OCI-LY7 (cell line): ENCODE measurements around the gene ARHGAP42. TPM values are rescaled to one million over a fixed set of nuclear protein-coding genes. Genes with fewer than 3 reads are reported as not detected.

Experiments used
- BruUV-seq: library from RNA; stranded (reverse); fragments of 400-500 nt; replicated peaks from 2 replicates; lab custom pipeline; 2021; lab: Mats Ljungman, UMichigan
- CTCF ChIA-PET: fragments of 300-600 bp; sonication (Branson Sonifier 250); formaldehyde crosslinking; loops from one replicate; lab custom pipeline; 2022; ENCODE audit warnings: antibody characterized with exemption; ENCODE audit not compliant: unreplicated experiment; lab: Charles Lee
- POLR2A ChIA-PET: fragments of 300-600 bp; sonication (Branson Sonifier 250); formaldehyde crosslinking; loops from one replicate; lab custom pipeline; 2022; ENCODE audit warnings: antibody characterized with exemption; lab: Charles Lee
- DNase-seq: peaks from one replicate; pipeline ENCODE4 v3.0.0-alpha.2; 2015; ENCODE audit warnings: low spot score
- H2AFZ ChIP-seq: fragments of 200-600 bp; sonication (generic), shearing (Covaris generic); 2 replicates; pipeline ENCODE4 v1.6.1; 2014; ENCODE audit warnings: mild to moderate bottlenecking, antibody characterized with exemption, low read length, moderate library complexity
- H3K27ac ChIP-seq: fragments of 200-600 bp; sonication (generic); 2 replicates; pipeline ENCODE4 v1.5.1; 2014; ENCODE audit warnings: mixed run types, low read depth, mild to moderate bottlenecking, moderate library complexity, low read length, inconsistent platforms; ENCODE audit not compliant: poor library complexity, severe bottlenecking
- H3K36me3 ChIP-seq: fragments of 200-600 bp; sonication (generic); 2 replicates; pipeline ENCODE4 v1.6.1; 2014; ENCODE audit warnings: mild to moderate bottlenecking, antibody characterized with exemption, low read length, moderate library complexity, mixed read lengths; ENCODE audit not compliant: insufficient read depth
- H3K4me1 ChIP-seq: fragments of 200-600 bp; sonication (generic); 2 replicates; pipeline ENCODE4 v1.5.1; 2014; ENCODE audit warnings: mild to moderate bottlenecking, low read length; ENCODE audit not compliant: insufficient read depth, poor library complexity, severe bottlenecking
- H3K4me2 ChIP-seq: fragments of 200-600 bp; sonication (generic); 2 replicates; pipeline ENCODE4 v1.6.1; 2014; ENCODE audit warnings: mild to moderate bottlenecking, low read length
- H3K4me3 ChIP-seq: fragments of 200-600 bp; sonication (generic); 2 replicates; pipeline ENCODE4 v1.5.1; 2014; ENCODE audit warnings: mild to moderate bottlenecking, low read depth, low read length; ENCODE audit not compliant: poor library complexity, severe bottlenecking
- H3K79me2 ChIP-seq: fragments of 200-600 bp; sonication (generic); 2 replicates; pipeline ENCODE4 v1.6.1; 2016; ENCODE audit warnings: low read depth, mild to moderate bottlenecking, low read length, moderate library complexity, mixed read lengths; ENCODE audit not compliant: insufficient read depth
- H3K9me2 ChIP-seq: fragments of 200-600 bp; sonication (generic); 2 replicates; pipeline ENCODE4 v1.6.1; 2016; ENCODE audit warnings: mild to moderate bottlenecking, low read length, mixed read lengths; ENCODE audit not compliant: insufficient read depth
- H3K9me3 ChIP-seq: fragments of 200-600 bp; sonication (generic); 2 replicates; pipeline ENCODE4 v1.6.1; 2014; ENCODE audit warnings: mild to moderate bottlenecking, mixed run types, low read length, mixed read lengths
- H4K20me1 ChIP-seq: fragments of 200-600 bp; sonication (generic); 2 replicates; pipeline ENCODE4 v1.6.1; 2014; ENCODE audit warnings: mild to moderate bottlenecking, antibody characterized with exemption, low read length, moderate library complexity, mixed read lengths; ENCODE audit not compliant: insufficient read depth
- CTCF ChIP-seq: fragments of 200-600 bp; sonication (generic); conservative IDR thresholded peaks from 2 replicates; pipeline ENCODE4 v1.5.1; 2014; ENCODE audit warnings: mild to moderate bottlenecking, antibody characterized with exemption, low read length, moderate library complexity, mixed read lengths
- EZH2phosphoT487 ChIP-seq: fragments of 200-600 bp; sonication (generic); IDR thresholded peaks from 2 replicates; pipeline ENCODE4 v1.6.1; 2018; ENCODE audit warnings: low read depth, borderline replicate concordance, mild to moderate bottlenecking, mixed run types, antibody characterized with exemption, low read length, moderate library complexity, mixed read lengths
- intact Hi-C: fragments of 100-400 bp; cut with micrococcal nuclease; formaldehyde crosslinking; loops from one replicate; pipeline ENCODE4 v1.10.0; 2022; ENCODE audit not compliant: unreplicated experiment
- total RNA-seq, 2 experiments: library from RNA; depleted of rRNA in 1 of 2; stranded (reverse); fragments of >200 nt in 1 of 2; shearing (Covaris generic) in 1 of 2; gene quantifications; 2 replicates each; pipeline ENCODE4 v1.2.3, GENCODE V29; 2014 to 2022

The ARHGAP42 gene
- total RNA-seq, 2 experiments from 2014 or later, result not detected

- H3K79me2 ChIP-seq, result no peaks in the 10 kb centered on the region
- no peak overlapping the region for H3K4me3 ChIP-seq
- H3K4me2 ChIP-seq, result no peak overlapping the region
- H3K4me1 ChIP-seq, result no peaks in the 10 kb centered on the region
- H3K36me3 ChIP-seq, result no peaks in the 10 kb centered on the region
- no peaks in the 10 kb centered on the region for H3K9me3 ChIP-seq
- intact Hi-C loops, result no loop called here
- no TSS peak for BruUV-seq
- ChIA-PET CTCF (no interaction called here), POLR2A (interaction anchor here (0.6 to 1.2 kb wide), 2 partner anchors 22 to 189 kb away, joined by 3 read pairs; no protein-coding TSS in a partner anchor)
- no peaks in the 10 kb centered on the region for H3K9me2 ChIP-seq
- no peak overlapping the region for H2AFZ ChIP-seq
- H4K20me1 ChIP-seq, result no peaks in the 10 kb centered on the region
- DNase-seq, result no peak
- no peak overlapping the region for H3K27ac ChIP-seq
- TF ChIP-seq CTCF (no peak), EZH2phosphoT487 (no peak)
These were observed 252.5 kb downstream of the ARHGAP42 start for GRCh38 chr11:100939571-100939970.

GRCh38 chr11:100940111-100940510 is 253.0 kb downstream of the ARHGAP42 start:
- TF ChIP-seq CTCF (no peak), EZH2phosphoT487 (no peak)
- no TSS peak for BruUV-seq
- no peak for DNase-seq
- no peak overlapping the region for H3K27ac ChIP-seq
- no peaks in the 10 kb centered on the region for H3K4me1 ChIP-seq
- no peak overlapping the region for H2AFZ ChIP-seq
- H4K20me1 ChIP-seq, result no peaks in the 10 kb centered on the region
- ChIA-PET POLR2A (interaction anchor here (1.2 kb wide), 1 partner anchor 22 kb away, joined by 3 read pairs; no protein-coding TSS in a partner anchor), CTCF (no interaction called here)
- intact Hi-C loops, result no loop called here
- H3K4me3 ChIP-seq, result no peak overlapping the region
- no peaks in the 10 kb centered on the region for H3K9me2 ChIP-seq
- H3K36me3 ChIP-seq, result no peaks in the 10 kb centered on the region
- no peaks in the 10 kb centered on the region for H3K79me2 ChIP-seq
- H3K4me2 ChIP-seq, result no peak overlapping the region
- no peaks in the 10 kb centered on the region for H3K9me3 ChIP-seq

GRCh38 chr11:100941033-100941432 is 253.9 kb downstream of the ARHGAP42 start:
- Histone ChIP-seq H3K4me1 (no peaks in the 10 kb centered on the region), H3K27ac (no peak overlapping the region), H3K4me3 (no peak overlapping the region), H2AFZ (no peak overlapping the region), H3K4me2 (no peak overlapping the region), H3K9me3 (no peaks in the 10 kb centered on the region), H4K20me1 (no peaks in the 10 kb centered on the region), H3K79me2 (no peaks in the 10 kb centered on the region), H3K9me2 (no peaks in the 10 kb centered on the region), H3K36me3 (no peaks in the 10 kb centered on the region)
- TF ChIP-seq CTCF (no peak), EZH2phosphoT487 (no peak)
- intact Hi-C loops, result no loop called here
- POLR2A ChIA-PET, result no interaction called here
- no peak for DNase-seq
- no TSS peak for BruUV-seq
- CTCF ChIA-PET, result no interaction called here
